NB4 (cell line): ENCODE results near the gene TBX21.
A peak's percentile ranks its signal among the peaks of the same experiment; 100 is the strongest.
"Not testable (repeated sequence)": the region's sequence is repeated elsewhere in the genome, so short reads cannot be mapped to it uniquely, and the experiment has no call there.

Experiments used
- DNase-seq: peaks from one replicate; pipeline ENCODE4 v3.0.0; 2010; ENCODE audit warnings: low read depth
- H3K4me3 ChIP-seq: one replicate; pipeline ENCODE4 v1.5.1; 2011; ENCODE audit warnings: mild to moderate bottlenecking, low read depth, low read length, moderate library complexity
- MYC ChIP-seq: IDR thresholded peaks from 2 replicates; pipeline ENCODE4 v1.6.1; 2011; ENCODE audit warnings: low read depth, low read length
- POLR2A ChIP-seq: IDR thresholded peaks from 2 replicates; pipeline ENCODE4 v1.6.1; 2011; ENCODE audit warnings: mild to moderate bottlenecking; ENCODE audit not compliant: insufficient read length; ENCODE audit errors: extremely low read depth
- TF ChIP-seq, protein P1 (sequence below): IDR thresholded peaks from 2 replicates; pipeline ENCODE4 v1.6.1; 2011; ENCODE audit warnings: low read depth, low read length
- TF ChIP-seq, protein P2 (sequence below): IDR thresholded peaks from one replicate; pipeline ENCODE4 v1.5.1; 2012; ENCODE audit warnings: low read depth, low read length

TBX21 gene

DNA sequence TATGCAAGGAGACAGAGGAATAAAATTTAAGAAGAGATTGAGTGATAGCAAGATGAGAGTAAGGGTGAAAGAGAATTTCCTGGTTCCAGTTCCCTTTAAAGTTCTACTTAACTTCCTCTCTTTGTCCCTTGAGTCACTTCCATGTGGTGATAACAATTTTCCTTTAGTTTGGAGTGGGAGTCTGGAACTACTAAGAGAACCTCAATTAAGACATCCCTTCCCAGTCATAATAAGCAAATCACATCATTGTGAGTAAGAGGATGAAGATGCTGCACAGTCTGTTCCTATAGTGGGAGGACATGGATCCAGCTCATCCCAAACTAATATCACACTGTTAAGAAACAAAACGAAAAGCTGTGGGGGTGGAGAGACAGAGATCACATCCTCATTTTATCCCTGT is 24.4 kb downstream of the TBX21 start:
- no peak overlapping the region for H3K4me3 ChIP-seq
- no peak for DNase-seq
- TF ChIP-seq, protein P1, sequence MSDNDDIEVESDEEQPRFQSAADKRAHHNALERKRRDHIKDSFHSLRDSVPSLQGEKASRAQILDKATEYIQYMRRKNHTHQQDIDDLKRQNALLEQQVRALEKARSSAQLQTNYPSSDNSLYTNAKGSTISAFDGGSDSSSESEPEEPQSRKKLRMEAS = no peak
- TF ChIP-seq POLR2A = no peak
- no peak for TF ChIP-seq MYC
- TF ChIP-seq, protein P2, sequence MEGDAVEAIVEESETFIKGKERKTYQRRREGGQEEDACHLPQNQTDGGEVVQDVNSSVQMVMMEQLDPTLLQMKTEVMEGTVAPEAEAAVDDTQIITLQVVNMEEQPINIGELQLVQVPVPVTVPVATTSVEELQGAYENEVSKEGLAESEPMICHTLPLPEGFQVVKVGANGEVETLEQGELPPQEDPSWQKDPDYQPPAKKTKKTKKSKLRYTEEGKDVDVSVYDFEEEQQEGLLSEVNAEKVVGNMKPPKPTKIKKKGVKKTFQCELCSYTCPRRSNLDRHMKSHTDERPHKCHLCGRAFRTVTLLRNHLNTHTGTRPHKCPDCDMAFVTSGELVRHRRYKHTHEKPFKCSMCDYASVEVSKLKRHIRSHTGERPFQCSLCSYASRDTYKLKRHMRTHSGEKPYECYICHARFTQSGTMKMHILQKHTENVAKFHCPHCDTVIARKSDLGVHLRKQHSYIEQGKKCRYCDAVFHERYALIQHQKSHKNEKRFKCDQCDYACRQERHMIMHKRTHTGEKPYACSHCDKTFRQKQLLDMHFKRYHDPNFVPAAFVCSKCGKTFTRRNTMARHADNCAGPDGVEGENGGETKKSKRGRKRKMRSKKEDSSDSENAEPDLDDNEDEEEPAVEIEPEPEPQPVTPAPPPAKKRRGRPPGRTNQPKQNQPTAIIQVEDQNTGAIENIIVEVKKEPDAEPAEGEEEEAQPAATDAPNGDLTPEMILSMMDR = no peak

DNA sequence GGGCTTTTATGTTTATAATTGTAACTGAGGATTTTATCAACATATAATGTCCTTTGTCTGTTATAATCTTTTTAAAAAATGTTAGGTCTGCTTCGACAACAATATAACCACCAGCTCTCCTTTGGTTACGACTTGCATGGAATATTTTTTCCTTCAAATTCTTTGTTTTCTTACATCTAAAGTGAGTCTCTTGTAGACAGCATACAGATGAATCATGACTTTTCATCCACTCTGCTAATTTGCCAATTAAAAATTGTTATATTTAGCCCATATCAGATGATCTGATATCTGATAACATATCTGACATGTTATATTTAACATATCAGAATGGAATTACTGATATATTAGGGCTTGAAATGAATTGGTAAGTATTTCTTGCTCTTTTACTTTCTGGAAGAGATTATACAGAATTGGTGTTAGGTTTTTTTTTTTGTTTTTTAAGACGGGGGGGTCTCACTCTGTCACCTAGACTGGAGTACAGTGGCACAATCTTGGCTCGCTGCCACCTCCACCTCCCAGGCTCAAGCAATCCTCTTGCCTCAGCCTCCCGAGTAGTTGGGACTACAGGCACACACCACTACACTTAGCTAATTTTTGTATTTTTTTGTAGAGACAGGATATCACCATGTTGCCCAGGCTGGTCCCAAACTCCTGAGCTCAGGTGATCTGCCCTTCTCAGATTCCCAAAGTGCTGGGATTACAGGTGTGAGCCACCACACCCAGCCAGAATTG is 27.5 kb downstream of the TBX21 start:
- DNase-seq = no peak
- TF ChIP-seq, protein P1 = no peak
- TF ChIP-seq, protein P2 = no peak
- TF ChIP-seq MYC (no peak), POLR2A (no peak)
- H3K4me3 ChIP-seq = no peak overlapping the region

DNA sequence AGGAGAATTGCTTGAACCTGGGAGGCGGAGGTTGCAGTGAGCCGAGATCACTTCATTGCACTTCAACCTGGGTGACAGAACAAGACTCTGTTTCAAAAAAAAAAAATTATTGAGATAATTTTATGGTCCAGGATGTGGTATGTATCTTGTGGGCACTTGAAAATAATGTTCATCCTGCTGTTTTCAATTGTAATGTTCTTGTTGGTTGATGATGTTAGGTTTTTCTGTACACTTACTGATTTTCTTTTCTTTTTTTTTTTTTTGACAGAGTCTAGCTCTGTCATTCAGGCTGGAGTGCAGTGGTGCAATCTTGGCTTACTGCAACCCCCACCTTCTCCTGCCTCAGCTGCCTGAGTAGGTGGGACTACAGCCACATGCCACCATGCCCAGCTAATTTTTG is 29.7 kb downstream of the TBX21 start:
- no peak overlapping the region for H3K4me3 ChIP-seq
- TF ChIP-seq MYC = no peak
- TF ChIP-seq, protein P2 = no peak
- TF ChIP-seq, protein P1 = no peak
- no peak for TF ChIP-seq POLR2A
- no peak for DNase-seq

DNA sequence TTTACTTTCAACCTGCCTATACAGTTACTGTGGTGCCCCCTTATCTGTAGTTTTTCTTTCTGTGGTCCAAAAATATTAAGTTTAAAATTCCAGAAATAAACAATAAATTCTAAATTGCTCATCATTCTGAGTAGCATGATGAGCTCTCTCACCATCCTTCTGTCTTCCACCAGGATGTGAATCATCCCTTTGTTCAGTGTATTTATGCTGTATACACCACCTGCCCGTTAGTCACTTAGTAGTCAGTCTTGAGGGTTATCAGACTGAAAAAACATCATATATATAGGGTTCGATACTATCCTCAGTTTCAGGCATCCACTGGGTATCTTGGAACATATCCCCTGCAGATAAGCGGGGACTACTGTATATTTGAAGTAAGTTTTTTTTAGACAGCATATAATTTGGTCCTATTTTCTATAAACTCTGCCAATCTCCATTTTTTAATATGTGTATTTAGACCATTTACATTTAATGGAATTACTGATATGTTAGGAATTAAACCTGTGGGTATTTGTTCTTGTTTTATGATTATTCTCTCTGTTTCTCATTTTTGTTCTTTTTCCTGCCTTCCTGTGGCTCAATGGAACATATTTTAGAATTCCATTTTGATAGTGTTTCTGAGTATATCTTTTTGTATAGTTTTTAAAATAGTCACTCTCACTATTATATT is 31.0 kb downstream of the TBX21 start:
- H3K4me3 ChIP-seq = no peak overlapping the region
- DNase-seq = no peak
- TF ChIP-seq POLR2A = no peak
- TF ChIP-seq, protein P2 = no peak
- TF ChIP-seq MYC = no peak
- TF ChIP-seq, protein P1 = no peak

DNA sequence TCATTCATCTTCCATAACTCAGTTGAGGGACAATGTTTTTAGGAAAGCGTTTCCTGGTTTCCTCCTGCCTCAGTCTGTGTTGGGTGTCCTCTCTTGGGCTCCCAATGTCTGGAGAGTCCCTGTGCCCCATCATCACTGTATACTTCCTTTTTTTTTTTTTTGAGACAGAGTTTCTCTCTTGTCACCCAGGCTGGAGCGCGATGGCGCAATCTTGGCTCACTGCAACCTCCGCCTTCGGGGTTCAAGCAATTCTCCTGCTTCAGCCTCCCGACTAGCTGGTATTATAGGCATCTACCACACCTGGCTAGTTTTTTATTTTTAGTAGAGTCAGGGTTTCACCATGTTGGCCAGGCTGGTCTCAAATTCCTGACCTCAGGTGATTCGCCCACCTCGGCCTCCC is 40.6 kb downstream of the TBX21 start:
- H3K4me3 ChIP-seq = not testable (repeated sequence)
- peak; percentile 59 for DNase-seq

DNA sequence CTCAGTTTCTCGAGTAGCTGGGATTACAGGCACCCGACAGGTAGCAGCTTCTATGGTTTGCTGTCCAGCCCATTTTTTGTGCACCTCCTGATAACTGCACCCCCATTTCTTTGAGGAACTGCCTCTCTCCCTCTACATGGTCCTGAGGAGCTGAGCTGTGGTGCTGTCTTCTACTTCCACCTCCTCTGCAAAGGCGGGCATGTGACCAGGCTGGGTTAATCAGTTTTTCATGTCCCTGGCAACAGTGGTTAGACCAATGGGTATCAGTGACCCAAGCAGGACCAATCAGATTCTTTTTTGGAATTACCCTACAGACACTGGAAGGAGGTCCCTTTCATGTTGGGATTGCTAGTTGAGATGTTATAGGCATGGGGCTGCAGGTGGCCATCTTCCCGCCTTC is 41.3 kb downstream of the TBX21 start:
- DNase-seq = no peak
- TF ChIP-seq POLR2A = no peak
- TF ChIP-seq, protein P1 = no peak
- TF ChIP-seq, protein P2 = no peak
- TF ChIP-seq MYC = no peak
- H3K4me3 ChIP-seq = no peak overlapping the region
